Smooth muscle cell of the coronary artery (primary cell): ENCODE measurements around the gene IDH2. TPM values are rescaled to one million over a fixed set of nuclear protein-coding genes. Genes with fewer than 3 reads are reported as not detected.

ENCODE experiments used
- total RNA-seq: library from RNA; depleted of rRNA; stranded (reverse); fragments of >200 nt; gene quantifications from 2 replicates; pipeline ENCODE4 v1.2.3, GENCODE V29; 2014; ENCODE audit warnings: low replicate concordance

IDH2 gene
- total RNA-seq, result 33.7 and 140 TPM in 2 replicates

GRCh38 chr15:90101969-90102890 is at the start of gene IDH2:
TSS of gene IDH2 (minus strand) at chr15:90102468. CDS start at chr15:90102390, 78 bp downstream.

Other genes with a start within 250 kb of the IDH2 start
- gene AP3S2, start 208.5 kb downstream of the IDH2 start, total RNA-seq, result 16.3 and 41.8 TPM in 2 replicates
- 6.2 and 11.1 TPM in 2 replicates for gene ARPIN, start 189.5 kb downstream of the IDH2 start, total RNA-seq
- gene ZNF710, start 101.1 kb downstream of the IDH2 start, total RNA-seq, result 5.5 and 7.1 TPM in 2 replicates
- 15.6 and 25.9 TPM in 2 replicates for gene SEMA4B, start 98.9 kb upstream of the IDH2 start, total RNA-seq
- 31.0 and 74.5 TPM in 2 replicates for gene CIB1, start 131.5 kb upstream of the IDH2 start, total RNA-seq
- gene GDPGP1, start 131.7 kb upstream of the IDH2 start, total RNA-seq, result 4.4 and 6.2 TPM in 2 replicates
- 0.12 TPM in 1 of 2 replicates, not detected in the other for gene TTLL13, start 147.1 kb upstream of the IDH2 start, total RNA-seq
- 34.0 and 69.7 TPM in 2 replicates for gene NGRN, start 163.2 kb upstream of the IDH2 start, total RNA-seq
- 1.1 and 1.7 TPM in 2 replicates for gene ZNF774, start 249.8 kb upstream of the IDH2 start, total RNA-seq